MCF 10A (cell line): Measurements from ENCODE around the gene SND1. TPM values are rescaled to one million over a fixed set of nuclear protein-coding genes. Genes with fewer than 3 reads are reported as not detected.
A peak's percentile ranks its signal among the peaks of the same experiment; 100 is the strongest.

ENCODE experiments used
- Bru-seq: library from RNA; stranded (reverse); fragments of 400-500 nt; gene quantifications from one replicate; lab custom pipeline; 2021; lab: Mats Ljungman, UMichigan
- BruChase-seq, 2 experiments: library from RNA; stranded (reverse); fragments of 400-500 nt; gene quantifications; one replicate each; lab custom pipeline; 2021; lab: Mats Ljungman, UMichigan
- BruUV-seq: library from RNA; stranded (reverse); fragments of 400-500 nt; replicated peaks from 2 replicates; lab custom pipeline; 2021; lab: Mats Ljungman, UMichigan
- CTCF ChIA-PET: fragments of 300-600 bp; sonication (Branson Sonifier 250); formaldehyde crosslinking; extraction: SDS; loops from one replicate; lab custom pipeline; 2021; ENCODE audit warnings: antibody characterized with exemption, inconsistent platforms; lab: Yijun Ruan, JAX
- POLR2A ChIA-PET: fragments of 300-600, 350-650 bp; sonication (Branson Sonifier 250); formaldehyde crosslinking; extraction: SDS; loops from one replicate; lab custom pipeline; 2020; ENCODE audit warnings: antibody characterized with exemption, inconsistent platforms; lab: Yijun Ruan, JAX
- DNase-seq: peaks from one replicate; pipeline ENCODE4 v3.0.0-alpha.2; 2018; ENCODE audit not compliant: unreplicated experiment
- H3K27ac Mint-ChIP-seq: one replicate; pipeline ENCODE4 v1.8.0; 2022; ENCODE audit warnings: mild to moderate bottlenecking, low read depth, mixed read lengths; ENCODE audit not compliant: unreplicated experiment
- H3K27me3 Mint-ChIP-seq: one replicate; pipeline ENCODE4 v1.8.0; 2022; ENCODE audit warnings: mixed read lengths; ENCODE audit not compliant: insufficient read depth, unreplicated experiment
- H3K36me3 Mint-ChIP-seq: one replicate; pipeline ENCODE4 v1.8.0; 2022; ENCODE audit warnings: mild to moderate bottlenecking, moderate library complexity, mixed read lengths; ENCODE audit not compliant: insufficient read depth, unreplicated experiment
- H3K4me1 Mint-ChIP-seq: one replicate; pipeline ENCODE4 v1.8.0; 2022; ENCODE audit warnings: mixed read lengths; ENCODE audit not compliant: insufficient read depth, unreplicated experiment
- H3K4me3 Mint-ChIP-seq: one replicate; pipeline ENCODE4 v1.8.0; 2022; ENCODE audit warnings: mild to moderate bottlenecking, moderate library complexity, mixed read lengths; ENCODE audit not compliant: unreplicated experiment
- H3K9me3 Mint-ChIP-seq: one replicate; pipeline ENCODE4 v1.8.0; 2022; ENCODE audit warnings: mixed read lengths; ENCODE audit not compliant: unreplicated experiment
- intact Hi-C: fragments of 100-400 bp; cut with micrococcal nuclease; formaldehyde crosslinking; loops from 2 replicates; pipeline ENCODE4 v1.14.1; 2022
- long read RNA-seq: library from polyadenylated mRNA; stranded (forward); transcript quantifications from one replicate; pipeline ENCODE4 v2.0.0, GENCODE V29; 2022
- total RNA-seq: library from RNA; stranded (reverse); gene quantifications from 2 replicates; pipeline ENCODE4 v1.2.3, GENCODE V29; 2022
- TF ChIP-seq, protein P1 (sequence below): fragments of 200-600 bp; IDR thresholded peaks from one replicate; pipeline ENCODE4 v1.8.0; 2022; ENCODE audit warnings: antibody characterized with exemption, mild to moderate bottlenecking; ENCODE audit not compliant: unreplicated experiment

Gene SND1
- total RNA-seq: 291 and 297 TPM in 2 replicates
- percentile 97 among the genes with signal in this experiment for Bru-seq, nascent RNA
- percentile 85 among the genes with signal in this experiment for BruChase-seq, experiment 1, labeled RNA remaining after a 6-hour chase
- percentile 91 among the genes with signal in this experiment for BruChase-seq, experiment 2, labeled RNA remaining after a 2-hour chase
- long read RNA-seq, transcript SND1-201 (24 exons, 3,476 nt): major isoform, 726 of 830 reads
- long read RNA-seq, partial matches to known transcripts: 54 of 830 reads
- long read RNA-seq, other reads (novel, unspliced or antisense): 50 of 830 reads

DNA sequence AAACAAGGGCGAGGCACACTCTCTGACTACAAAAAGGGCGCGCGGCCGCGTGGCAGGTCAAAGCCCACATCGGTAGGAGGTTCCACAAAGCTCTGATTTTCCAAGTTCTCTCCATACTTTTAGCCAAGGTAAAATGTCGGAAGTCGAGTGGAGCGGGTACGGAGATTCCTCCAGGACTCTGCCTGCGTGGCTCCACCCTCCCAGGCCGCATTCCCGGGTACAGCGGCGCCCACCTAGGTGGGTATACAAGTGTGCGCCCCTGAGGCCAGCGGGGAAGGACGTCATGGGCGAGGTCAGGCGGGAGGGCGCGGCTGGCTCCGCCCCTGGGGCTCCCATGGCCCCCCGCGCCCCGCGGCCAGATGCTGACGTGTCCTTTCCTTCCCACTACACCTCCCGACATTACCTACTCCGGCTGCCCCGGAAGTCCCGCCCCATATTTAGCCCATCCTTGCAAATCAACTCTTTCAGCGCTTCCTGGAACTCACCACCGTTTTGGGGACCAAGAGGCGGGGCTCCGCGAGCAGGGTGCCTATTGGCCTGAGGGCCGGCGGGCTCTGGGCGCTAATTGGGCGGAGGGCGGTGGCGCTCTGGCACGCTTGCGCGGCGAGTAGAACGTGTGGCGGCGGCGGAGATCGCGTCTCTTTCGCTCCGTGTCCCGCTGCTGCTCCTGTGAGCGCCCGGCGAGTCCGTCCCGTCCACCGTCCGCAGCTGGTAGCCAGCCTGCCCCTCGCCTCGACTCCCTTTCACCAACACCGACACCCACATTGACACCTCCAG, at the start of gene SND1:
Gene SND1, plus strand, starts transcription at position 639 of the 777 bp plus-strand sequence. CDS start 180 bp downstream, outside the sequence.
- intact Hi-C loops: loop anchor here (1.0 kb wide), 1 partner anchor 63 kb away; the partner anchor contains the start of gene ARF5

DNA sequence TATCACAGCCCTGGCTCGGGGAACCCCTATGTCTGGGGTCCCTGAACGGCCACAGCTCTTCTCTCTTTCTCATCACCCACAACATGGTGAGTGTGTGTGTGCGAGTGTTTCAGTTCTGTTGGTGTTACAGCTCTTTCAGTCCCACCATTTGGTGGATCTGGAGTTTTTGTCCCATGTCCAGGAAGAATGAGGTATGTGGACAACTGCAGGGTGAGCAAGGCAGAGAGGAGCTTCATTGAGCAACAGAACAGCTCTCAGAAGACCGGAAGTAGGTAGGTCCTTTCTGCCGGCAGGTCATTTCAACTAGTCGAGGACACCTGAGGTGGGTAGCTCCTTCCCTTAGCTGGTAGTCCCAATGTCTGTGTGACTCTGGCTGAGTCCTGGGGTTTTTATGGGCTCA, 43.5 kb upstream of the SND1 start:
- ChIA-PET POLR2A (interaction anchor here (1.0 kb wide), 1 partner anchor 20 kb away, joined by 3 read pairs; no protein-coding TSS in a partner anchor), CTCF (no interaction called here)
- intact Hi-C loops: no loop called here
- Mint-ChIP-seq H3K4me3 (no peak overlapping the region), H3K27me3 (peaks cover 17% of the 10 kb centered on the region), H3K27ac (no peak overlapping the region), H3K4me1 (no peaks in the 10 kb centered on the region), H3K9me3 (peaks cover 8% of the 10 kb centered on the region), H3K36me3 (no peaks in the 10 kb centered on the region)
- no peak for DNase-seq
- TF ChIP-seq, protein P1, sequence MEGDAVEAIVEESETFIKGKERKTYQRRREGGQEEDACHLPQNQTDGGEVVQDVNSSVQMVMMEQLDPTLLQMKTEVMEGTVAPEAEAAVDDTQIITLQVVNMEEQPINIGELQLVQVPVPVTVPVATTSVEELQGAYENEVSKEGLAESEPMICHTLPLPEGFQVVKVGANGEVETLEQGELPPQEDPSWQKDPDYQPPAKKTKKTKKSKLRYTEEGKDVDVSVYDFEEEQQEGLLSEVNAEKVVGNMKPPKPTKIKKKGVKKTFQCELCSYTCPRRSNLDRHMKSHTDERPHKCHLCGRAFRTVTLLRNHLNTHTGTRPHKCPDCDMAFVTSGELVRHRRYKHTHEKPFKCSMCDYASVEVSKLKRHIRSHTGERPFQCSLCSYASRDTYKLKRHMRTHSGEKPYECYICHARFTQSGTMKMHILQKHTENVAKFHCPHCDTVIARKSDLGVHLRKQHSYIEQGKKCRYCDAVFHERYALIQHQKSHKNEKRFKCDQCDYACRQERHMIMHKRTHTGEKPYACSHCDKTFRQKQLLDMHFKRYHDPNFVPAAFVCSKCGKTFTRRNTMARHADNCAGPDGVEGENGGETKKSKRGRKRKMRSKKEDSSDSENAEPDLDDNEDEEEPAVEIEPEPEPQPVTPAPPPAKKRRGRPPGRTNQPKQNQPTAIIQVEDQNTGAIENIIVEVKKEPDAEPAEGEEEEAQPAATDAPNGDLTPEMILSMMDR: no peak
- BruUV-seq: no TSS peak

More for the DNA sequence above, at the start of gene SND1:
- Mint-ChIP-seq H3K27ac (no peak within 1 kb of the TSS), H3K27me3 (no peaks in the 10 kb centered on the region), H3K4me3 (no peak within 1 kb of the TSS), H3K4me1 (peaks cover 27% of the 10 kb centered on the region), H3K36me3 (peaks cover 4% of the 10 kb centered on the region), H3K9me3 (no peaks in the 10 kb centered on the region)
- BruUV-seq: no TSS peak
- ChIA-PET POLR2A (interaction anchor here (0.7 to 2.9 kb wide), 7 partner anchors 15 to 426 kb away, joined by 3 to 25 read pairs (median 3); partner anchors contain the start of genes ARF5 and GCC1), CTCF (interaction anchor here (0.6 to 0.8 kb wide), 3 partner anchors 10 to 483 kb away, joined by 3 to 5 read pairs (median 4); no protein-coding TSS in a partner anchor)
- DNase-seq: peak; percentile 99
- TF ChIP-seq, protein P1: no peak

DNA sequence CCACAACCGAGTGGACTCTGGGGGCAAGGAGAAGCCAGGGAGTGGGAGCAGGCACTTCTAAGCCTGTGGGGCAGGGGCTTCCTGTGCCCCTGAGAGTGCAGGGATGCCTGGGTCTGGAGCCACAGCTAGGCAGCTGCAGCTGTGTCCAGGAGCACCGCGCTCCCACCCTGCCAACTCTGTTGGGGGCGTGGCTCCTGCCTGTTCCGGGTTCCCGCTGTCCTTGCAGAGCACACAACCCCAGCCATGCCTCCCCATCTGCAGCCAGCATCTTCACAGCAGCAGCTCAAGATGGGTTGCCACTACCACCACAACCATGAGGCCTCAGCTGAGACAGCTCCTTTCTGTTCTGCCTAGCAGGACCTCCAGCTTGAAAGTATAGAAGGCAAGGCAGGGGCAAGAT, 42.7 kb upstream of the SND1 start:
- Mint-ChIP-seq H3K27me3 (peaks cover 26% of the 10 kb centered on the region), H3K4me1 (no peaks in the 10 kb centered on the region), H3K36me3 (no peaks in the 10 kb centered on the region), H3K4me3 (no peak overlapping the region), H3K9me3 (peaks cover 8% of the 10 kb centered on the region), H3K27ac (no peak overlapping the region)
- CTCF ChIA-PET: no interaction called here
- no peak for DNase-seq
- POLR2A ChIA-PET: no interaction called here
- BruUV-seq: no TSS peak
- TF ChIP-seq, protein P1: no peak
- intact Hi-C loops: no loop called here

DNA sequence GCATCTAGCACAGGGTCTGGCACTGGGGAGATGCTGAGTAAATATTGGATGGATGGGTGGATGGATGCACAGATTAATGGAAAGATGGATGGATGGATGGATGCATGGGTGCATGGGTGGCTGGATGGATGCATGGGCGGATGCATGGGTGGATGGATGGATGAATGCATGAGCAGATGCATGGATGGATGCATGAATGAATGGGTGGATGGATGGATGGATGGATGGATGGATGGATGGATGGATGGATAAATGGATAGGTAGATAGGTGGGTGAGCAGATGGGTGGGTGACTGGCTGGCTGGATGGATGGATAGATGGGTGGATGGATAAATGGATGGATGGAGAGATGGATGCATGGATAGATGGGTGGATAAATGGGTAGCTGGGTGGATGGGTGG, 39.7 kb upstream of the SND1 start:
- Mint-ChIP-seq H3K4me3 (no peak overlapping the region), H3K27me3 (peaks cover 56% of the 10 kb centered on the region), H3K4me1 (no peaks in the 10 kb centered on the region), H3K36me3 (no peaks in the 10 kb centered on the region), H3K27ac (no peak overlapping the region), H3K9me3 (peaks cover 8% of the 10 kb centered on the region)
- intact Hi-C loops: no loop called here
- BruUV-seq: no TSS peak
- CTCF ChIA-PET: no interaction called here
- no peak for DNase-seq
- POLR2A ChIA-PET: no interaction called here
- TF ChIP-seq, protein P1: no peak
